ENCODE results near the gene BTBD1.
"Not testable (repeated sequence)": the region's sequence is repeated elsewhere in the genome, so short reads cannot be mapped to it uniquely, and the experiment has no call there.

The BTBD1 gene

DNA sequence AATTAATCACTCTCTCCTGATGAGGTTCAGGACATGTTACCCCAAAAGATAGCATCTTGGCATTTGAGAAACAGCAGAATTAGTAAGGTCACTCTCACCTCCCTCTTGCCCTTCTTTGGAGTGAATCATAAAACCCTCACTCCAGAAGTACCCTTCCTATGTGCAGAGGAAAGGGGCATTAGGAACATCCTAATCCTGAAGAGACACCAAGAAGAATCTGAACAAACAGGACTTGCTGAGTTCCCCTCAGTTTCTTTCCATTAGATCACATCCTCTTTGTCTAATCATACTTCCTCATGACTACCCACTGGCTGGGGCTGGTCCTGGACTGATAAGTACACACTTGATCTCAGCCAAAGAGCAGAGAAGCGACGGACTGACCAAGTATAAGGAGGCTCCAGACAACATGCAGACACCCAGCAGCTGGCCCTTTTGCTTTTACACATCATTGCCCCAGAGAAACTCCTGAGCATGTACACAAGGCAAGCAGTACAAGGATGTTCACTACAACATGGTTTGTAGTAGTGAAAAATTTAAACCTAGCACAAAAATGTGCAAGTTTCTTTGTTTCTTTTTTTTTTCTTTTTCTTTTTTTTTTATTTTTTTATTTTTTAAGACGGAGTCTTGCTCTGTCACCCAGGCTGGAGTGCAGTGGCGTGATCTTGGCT lies 25.4 kb upstream of the BTBD1 start:
- no peak for DNase-seq

DNA sequence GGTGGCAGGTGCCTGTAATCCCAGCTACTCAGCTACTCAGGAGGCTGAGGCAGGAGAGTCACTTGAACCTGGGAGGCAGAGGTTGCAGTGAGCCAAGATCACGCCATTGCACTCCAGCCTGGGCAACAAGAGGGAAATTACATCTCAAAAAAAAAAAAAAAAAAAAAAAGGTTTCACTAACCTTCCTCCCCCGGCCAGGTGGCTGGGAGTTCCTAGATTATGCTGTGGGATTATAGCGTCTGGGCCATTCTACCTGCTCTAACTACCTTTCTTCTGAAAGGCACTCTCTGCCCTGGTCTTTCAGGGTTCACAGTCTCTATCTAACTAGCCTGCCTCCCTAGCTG lies 24.9 kb upstream of the BTBD1 start:
- not testable (repeated sequence) for DNase-seq

DNA sequence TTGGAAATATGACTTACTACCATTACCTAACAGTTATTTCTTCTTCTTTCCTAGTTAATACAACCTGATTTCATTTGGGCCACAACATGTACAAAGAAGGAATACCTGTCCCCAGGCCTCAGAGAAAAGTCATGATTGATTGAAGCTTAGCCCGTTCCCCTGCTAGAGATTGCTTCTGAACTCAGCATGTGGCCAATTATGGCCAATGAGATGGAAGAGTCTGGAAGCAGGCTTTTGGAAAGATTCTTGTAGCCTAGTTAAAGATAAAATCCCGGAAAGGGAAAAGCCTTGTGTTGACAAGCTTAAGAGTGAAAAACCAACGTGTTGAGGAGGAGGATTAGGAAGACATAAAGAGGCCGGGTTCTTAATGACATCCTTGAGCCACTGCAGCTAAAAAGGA lies 23.4 kb upstream of the BTBD1 start:
- DNase-seq: no peak

DNA sequence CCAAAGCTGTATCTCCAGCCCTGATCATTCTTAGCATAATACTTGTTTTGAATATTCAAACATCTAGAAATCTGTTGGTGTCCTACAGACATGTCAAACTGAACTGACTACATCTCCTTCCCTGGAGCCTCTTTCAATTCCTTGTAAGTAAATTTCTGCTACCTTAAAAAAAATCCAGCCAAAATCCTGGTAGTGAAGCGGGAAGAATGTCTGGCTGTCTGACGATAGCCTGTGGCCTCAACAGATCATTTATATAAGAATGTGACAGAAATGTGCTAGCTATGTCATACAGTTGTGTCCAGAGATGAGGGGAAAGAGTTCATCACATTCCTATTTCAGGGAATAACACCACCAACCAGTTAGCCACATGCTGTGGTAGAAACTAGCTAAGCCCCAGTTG lies 21.8 kb upstream of the BTBD1 start:
- DNase-seq: no peak

DNA sequence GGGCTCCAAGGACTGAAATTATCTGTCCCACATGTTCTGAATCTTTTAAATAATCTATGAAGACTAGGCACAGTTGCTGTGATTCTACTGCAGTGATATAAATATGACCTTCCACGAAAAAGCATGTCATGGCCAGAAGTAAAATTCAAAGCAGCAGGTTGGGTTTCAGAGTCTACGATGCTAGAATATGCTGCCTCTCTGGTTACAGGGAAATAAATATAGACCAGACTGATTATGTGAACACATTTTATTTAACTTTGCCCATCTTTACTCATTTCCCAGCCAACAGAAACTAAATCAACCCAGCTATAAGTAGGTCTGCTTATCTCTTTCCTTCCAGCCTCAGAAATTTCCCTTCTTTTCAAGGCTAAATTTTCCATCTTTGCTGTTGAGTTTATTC lies 20.5 kb upstream of the BTBD1 start:
- no peak for DNase-seq

DNA sequence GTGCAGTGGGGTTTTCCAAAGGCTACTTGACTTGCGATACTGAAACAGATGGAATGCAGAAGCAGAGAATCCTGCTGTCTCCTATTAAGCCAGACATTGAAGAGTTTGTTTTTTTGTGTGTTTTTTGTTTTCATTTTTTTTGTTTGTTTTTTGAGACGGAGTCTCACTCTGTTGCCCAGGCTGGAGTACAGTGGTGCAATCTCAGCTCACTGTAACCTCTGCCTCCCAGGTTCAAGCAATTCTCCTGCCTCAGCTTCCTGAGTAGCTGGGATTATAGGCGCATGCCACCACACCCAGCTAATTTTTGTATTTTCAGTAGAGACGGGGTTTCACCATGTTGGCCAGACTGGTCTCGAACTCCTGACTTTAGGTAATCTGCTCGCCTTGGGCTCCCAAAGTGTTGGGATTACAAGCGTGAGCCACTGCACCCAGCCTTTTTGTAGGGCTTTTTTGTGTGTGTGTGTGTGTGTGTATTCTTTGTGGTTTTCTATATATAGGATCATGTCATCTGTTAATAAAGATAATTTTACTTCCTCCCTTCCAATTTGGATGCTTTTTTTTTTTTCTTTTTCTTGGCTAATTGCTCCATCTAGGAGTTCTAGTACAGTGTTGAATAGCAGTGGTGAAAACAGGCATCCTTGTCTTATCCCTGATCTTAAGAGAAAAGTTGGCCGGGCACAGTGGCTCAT lies 19.0 kb upstream of the BTBD1 start:
- DNase-seq: not testable (repeated sequence)

DNA sequence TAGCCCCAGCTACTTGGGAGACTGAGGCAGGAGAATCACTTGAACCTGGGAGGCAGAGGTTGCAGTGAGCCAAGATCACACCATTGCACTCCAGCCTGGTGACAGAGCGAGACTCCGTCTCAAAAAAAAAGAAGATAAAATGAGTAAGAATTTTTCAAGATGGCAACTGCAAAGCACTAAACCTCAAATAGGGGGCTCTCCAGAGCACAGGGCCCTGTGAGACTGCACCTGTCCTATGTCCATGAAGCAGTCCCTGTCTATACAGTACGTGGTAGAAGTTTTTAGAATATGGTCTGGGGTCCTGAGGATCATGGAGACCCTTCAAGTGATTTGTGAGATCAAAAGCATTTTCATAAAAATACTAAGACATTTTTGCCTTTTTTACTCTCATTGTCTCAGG lies 18.4 kb upstream of the BTBD1 start:
- DNase-seq: not testable (repeated sequence)

DNA sequence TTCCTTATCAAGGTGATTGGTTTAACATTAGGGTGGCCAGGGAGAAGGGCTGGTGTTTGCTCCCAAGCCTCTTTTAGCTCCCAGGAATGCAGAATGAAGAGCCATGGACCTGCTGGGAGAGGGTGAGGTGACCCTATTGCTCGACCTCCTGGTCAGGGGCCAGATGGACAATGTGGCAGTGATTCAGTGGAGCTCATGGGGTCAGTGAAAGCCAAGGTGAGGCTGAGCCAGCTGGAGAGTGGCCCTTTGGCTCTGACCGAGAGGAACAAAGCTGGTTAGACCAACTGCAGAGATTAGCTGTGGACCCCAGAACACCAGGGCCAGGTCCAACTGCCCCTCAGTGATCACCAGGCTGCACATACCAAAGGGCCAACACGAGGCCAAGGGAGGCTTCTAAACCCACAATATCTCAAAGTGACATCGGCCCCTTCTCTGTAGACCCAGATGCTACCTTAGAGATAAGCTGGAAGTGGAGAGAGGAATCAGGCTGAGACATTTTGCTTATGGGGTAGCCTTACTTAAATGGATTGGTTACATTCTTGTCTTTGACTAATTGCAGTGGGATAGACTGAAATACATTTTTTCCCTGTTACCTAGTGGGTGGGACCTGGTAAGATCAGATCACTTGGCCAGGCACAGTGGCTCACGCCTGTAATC lies 15.8 kb upstream of the BTBD1 start:
- DNase-seq: no peak

DNA sequence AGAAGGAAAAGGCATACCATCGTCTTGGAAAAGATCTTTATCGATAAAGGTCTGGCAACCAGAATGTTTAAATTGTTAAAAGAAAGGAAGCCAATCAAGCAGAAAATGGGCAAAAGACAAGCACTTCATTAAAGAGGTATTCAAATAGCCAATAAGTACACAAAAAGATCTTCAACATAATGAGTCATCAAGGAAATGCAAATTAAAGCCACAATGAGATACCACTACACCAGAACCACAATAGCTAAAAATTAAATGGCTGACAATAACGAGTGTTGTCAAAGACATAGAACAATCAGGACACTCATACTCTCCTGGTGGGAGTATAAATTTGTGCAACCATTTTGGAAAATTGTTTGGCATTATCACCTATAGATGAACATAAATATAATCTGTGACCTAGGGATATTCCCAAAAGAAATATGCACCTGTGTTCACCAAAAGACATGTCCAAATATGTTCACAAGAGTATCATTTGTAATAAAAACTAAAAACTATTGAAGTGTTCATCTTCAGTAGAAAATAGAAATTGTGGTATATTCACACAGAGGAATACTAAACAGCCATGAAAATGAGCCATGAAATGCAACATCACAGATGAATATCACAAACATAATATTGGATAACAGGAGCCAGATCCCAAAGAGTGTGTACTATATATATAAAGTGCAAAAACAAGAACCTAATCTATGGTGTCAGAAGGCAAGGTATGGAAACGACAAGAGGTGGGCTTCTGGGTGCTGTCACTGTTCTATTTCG lies 14.4 kb upstream of the BTBD1 start:
- no peak for DNase-seq

DNA sequence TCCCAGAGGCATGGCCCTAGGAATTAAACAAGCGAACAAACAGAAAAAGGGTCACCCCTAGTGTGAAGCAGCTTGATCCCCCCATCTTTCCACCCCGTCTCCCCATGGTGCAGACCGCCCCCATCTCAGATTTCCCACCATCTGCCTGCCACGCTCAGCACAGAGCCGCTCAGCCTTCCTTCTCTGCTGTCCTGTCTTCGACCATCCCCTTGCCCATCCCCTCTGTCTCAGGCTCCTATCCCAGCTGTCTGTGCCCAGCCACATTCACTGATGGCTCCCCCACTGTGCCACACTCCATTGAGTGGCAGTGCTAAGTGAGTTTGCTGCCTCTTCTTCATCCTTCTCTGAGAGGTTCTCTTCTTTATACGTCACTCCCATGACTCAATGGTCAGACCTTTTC lies 11.7 kb upstream of the BTBD1 start:
- no peak for DNase-seq

DNA sequence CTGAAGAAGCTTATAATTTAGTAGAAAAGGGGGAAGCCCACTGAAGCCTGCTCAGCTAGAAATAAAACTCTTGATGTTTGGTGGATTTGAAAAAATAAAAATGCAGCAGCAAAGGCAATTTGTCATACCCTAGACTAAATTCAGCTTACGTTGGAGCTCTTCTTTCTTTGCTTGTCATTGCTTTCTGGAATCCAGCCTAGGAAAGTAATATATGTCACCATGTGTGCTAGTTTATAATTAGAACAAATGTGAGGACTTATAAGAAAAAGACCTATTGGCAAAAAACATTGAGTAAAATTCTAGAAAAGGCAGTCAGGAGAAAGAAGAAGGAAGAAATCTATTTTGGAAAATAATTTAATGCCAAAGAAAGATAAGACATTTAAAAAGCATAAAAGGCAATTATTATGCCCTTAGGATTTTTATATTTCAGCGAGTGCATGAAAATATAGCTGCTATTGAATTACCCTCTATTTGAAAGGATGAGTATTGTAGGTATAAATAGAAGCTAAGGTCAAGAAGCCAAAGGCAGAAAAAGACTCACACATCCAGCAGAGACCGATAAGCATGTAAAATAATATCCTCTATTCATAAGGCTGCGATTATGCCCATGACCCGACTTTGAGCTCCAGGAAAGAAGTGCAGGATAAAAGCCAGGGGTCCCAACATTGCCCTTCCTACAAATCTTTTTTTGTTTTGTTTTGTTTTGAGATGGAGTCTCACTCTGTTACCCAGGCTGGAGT lies 10.6 kb upstream of the BTBD1 start:
- DNase-seq: no peak

DNA sequence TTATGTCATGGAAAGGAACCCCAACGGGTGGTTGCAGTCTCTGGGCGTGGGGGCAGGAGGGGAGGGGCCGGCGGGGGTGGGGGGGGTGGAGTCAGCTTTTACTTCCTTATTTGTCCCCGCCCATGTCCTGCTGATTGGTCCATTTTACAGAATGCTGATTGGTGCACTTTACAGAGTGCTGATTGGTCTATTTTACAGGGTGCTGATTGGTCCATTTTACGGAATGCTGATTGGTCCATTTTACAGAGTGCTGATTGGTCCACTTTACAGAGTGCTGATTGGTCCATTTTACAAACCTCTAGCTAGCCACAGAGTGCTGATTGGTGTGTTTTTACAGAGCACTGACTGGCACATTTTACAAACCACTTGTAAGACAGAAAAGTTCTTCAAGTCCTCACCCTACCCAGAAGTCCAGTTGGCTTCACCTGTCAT lies 2.2 kb upstream of the BTBD1 start:
- DNase-seq: not testable (repeated sequence)

DNA sequence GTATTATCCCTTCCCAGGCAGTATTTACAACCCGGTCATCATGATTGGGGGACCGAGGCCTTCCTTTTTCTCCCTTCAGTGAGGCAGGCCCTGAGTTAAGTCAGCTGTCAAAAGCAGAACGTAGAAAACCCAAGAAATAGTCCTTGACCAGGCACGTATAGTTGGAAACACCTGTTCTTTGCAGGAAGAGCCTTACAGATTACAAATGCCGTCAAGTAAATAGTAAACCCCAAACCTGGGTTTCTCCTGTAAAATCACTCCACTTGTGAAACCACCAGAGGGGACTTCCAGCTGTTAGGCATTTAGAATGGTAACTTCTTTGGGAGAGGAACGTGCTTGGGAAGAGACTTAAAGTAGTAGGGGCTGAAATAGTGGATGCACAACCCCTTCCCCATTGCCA lies 1.0 kb upstream of the BTBD1 start:
- no peak for DNase-seq

DNA sequence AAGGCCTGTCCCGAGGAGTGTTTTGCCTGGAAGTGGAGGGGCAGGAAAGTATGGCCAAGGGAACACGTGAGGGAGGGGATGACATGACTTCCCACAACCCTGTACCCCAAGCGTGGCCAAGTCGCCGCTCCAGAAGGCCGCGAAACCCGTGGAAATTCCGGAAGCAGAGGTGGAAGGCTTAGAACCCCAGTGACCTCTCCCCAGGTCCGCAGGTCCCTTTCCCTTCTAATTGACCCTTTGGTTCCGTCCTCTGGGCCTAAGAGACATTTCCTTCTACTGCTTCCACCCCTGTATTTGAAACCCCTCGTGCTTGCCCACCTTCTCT lies 548 bp upstream of the BTBD1 start:
- no peak for DNase-seq

DNA sequence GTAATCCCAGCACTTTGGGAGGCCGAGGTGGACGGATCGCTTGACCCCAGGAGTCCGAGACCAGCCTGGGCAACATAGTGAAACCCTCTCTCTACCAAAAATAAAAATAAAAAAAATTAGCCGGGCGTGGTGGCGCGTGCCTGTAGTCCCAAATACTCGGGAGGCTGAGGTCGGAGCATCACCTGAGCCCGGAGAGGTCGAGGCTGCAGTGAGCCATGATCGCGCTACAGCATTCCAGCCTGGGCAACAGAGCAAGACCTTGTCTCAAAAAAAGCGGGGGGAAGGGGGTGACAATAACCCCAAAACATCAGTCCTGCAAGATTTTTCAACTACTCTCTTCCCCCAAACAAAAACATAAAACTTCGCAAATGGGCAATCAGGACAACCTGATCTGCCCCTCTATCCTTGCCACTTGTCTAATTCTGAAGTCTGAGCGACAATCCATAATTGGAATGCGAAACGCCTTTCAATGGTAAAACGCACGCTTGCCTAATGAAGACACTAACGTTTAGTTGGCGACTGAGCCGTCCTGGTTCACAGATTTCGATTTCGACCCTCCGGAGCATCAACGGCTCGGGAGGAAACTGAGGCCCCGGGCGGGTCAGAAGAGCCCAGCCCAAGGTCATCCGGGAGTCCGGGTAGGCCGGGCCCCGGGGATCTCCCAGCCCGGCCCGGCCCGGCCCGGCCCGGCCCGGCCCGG lies 868 bp downstream of the BTBD1 start:
- DNase-seq: no peak

DNA sequence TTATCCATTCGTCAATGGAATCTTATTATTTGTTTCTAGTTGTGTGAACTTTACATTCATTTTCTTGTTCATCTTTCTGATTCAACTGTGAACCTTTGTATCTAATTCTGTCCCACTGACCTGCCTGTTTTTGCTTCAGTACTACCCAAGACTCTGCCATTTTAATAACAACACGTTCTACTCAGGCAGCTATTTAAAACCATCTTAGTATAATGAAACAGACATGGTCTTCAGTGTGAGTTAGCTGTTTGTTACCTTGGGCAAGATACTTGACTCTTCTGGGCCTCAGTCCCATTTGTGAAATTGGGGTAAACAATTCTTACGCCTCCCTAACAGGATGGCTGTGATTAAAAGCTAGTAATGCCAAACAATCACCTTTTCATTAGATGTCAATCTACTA lies 1.6 kb downstream of the BTBD1 start:
- DNase-seq: no peak

DNA sequence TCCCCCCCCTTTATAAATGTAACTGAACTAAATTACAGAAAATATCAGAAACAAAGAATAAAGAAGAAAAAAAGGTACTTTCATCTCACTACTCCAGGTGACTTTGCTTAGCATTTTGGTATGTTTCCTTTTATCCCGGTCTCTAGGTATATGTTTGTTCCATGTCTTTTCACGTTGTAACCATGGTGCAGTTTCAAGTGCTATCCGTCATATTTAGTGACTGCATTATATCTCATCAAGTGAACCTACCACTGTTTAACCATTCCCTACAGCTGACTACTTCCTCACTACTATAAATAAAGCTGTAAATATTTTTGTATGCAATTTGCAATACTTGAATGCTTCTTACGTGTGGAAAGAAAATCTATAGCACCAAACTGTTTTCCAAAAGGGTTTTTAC lies 2.2 kb downstream of the BTBD1 start:
- no peak for DNase-seq

DNA sequence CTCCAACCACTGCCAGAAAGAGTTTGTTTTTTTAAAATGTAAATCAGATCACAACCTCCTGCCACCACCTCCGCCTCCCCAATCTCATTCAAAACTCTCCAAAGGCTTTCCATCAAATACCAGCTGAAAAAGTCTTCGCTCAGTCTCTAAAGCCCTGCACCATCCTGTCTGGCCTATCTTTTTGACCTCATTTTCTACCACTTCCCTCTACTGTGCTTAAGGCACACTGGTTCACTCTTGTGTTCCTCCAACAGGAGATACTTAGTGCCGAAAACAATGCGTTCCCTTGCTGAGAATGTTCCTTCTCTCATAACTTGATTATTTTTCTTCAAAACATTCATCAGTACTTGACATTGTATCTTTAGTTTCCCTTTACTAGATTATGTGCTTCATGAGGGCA lies 3.5 kb downstream of the BTBD1 start:
- no peak for DNase-seq

DNA sequence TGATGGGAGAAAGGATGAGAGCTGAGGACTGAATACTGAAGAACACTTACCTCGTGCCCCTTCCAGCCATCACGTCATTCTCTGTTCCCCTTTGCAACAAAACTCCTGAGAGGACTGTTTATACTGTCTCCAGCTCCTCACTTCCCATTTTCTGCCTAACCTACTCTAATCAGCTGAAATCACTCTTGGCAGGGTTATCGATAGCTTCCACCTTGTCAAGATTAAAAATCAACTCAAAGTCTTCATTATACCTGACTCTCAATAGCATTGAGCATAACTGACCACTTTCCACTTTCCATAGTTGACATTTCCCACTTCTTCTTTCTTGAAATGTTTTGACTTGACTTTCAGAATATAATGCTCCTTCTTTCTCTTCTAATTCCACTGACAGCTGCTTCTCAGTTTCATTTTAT lies 4.3 kb downstream of the BTBD1 start:
- no peak for DNase-seq

DNA sequence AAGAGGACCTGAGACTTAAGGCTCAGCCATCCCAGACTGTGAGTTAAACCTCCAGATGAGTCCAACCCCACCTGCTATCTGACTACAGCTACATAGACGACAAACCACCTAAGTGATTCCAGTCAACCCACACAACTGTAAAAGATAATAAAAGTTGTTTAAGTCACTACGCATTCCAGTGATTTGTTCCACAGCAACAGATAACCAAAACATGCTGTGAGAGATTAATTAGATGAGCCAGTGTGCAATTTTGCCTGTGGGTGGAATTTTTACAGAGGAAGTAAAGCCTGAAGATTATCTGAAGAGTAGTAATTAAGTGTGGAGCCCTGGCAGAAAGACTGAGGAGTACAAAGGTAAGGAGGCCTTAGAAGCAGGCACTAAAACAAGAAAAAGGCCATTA lies 5.4 kb downstream of the BTBD1 start:
- no peak for DNase-seq

DNA sequence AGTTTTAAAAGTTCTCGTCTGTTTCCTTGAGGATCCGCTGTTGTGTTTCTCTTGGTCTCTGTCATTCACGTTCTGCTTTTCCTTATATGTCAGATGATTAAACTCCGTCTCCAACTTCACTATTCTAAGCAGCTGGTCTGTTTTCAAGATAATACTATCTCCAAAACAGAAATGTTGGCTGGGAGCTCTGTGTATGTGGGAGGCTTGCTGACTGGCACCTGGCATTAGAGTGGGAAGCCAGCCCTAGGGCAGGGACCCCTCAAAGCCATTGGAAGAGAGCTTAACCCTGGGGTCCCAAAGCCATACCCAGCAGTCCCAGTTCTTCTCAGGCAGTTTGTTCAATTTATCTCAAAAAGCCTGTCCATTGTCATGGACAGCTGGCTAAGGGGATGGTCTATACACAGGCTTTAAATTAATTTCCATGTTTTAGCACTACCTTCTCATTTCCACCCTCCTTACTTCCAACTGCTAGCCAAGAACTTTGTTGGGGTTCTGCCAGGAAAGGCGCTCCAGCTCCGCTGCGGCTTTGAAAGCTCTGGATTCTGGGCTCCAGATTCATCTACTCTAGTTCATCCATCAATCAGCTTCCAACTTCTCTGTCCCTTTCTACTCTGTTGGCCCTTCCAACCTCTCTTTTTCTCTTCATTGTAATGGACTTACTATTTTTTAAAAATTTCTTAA lies 9.2 kb downstream of the BTBD1 start:
- no peak for DNase-seq

DNA sequence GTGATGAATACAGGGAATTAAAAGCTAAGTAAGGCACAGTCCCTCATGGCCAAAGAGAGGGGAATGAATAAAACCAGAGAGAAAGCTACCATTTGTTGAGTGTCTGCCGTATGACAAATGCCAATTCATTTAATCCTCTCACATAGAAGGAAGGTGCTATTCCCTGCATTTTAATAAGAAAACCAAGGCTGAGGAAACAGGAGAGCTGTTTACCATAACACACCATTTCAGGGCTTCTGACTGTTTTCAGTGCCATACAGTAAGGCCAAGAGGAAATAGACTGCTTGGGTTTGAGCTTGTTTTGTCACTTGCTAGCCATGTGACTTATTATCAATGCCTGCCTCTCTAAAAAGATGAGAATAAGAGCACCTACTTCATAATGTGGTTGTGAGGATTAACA lies 10.1 kb downstream of the BTBD1 start:
- DNase-seq: no peak
